ENCODE data around the gene TFDP1. TPM values are rescaled to one million over a fixed set of nuclear protein-coding genes. Genes with fewer than 3 reads are reported as not detected.

The TFDP1 gene
- total and polyA plus RNA-seq, 2 of the 4 experiments (the other 2 are of a cell fraction): 59.3 to 97.0 TPM

GRCh38 chr13:113616991-113617749 lies 32.6 kb downstream of the TFDP1 start:
- Histone ChIP-seq H2BK120ac (ENCODE audit: low read depth, low read length) (no peak overlapping the region), H3K4me2 (ENCODE audit: low read depth, low read length) (no peak overlapping the region), H3K27me3 (ENCODE audit: control insufficient read depth, insufficient read depth, low read length) (no peaks in the 10 kb centered on the region), H3K56ac (ENCODE audit: extremely low read depth, insufficient read depth, low read length) (no peak overlapping the region), H3K4me3 (ENCODE audit: insufficient read depth, low read depth, low read length) (no peak overlapping the region), H3K4me1 (ENCODE audit: control insufficient read depth, insufficient read depth, low read length) (peaks cover 13% of the 10 kb centered on the region), H3K27ac (ENCODE audit: insufficient read depth, low read length) (peak overlapping the region; percentile 30; the same call in 1 of the 2 replicates), H3K9ac (ENCODE audit: low read depth, low read length) (no peak overlapping the region), H4K8ac (ENCODE audit: low read depth in 2 of 2, low read length in 2 of 2) (no peak overlapping the region; a peak in 1 of 4 replicates), H2AK5ac (ENCODE audit: low read depth, low read length) (no peak overlapping the region), H2AFZ (replicated peaks; ENCODE audit: low read length, poor library complexity) (no peak overlapping the region), H2BK5ac (ENCODE audit: low read depth, low read length, poor library complexity, severe bottlenecking) (no peak overlapping the region), H3K9me1 (ENCODE audit: insufficient read depth, low read length) (peaks cover 24% of the 10 kb centered on the region), H4K5ac (ENCODE audit: low read depth, low read length) (no peak overlapping the region), H2BK20ac (ENCODE audit: low read depth, low read length) (no peak overlapping the region), H3K36me3 (ENCODE audit: control insufficient read depth, insufficient read depth, low read length) (peaks cover 12% of the 10 kb centered on the region), H3K79me1 (ENCODE audit: low read depth in 1 of 2, low read length in 2 of 2) (peaks cover 31 to 74% of the 10 kb centered on the region in 2 experiments), H3K9me3 (ENCODE audit: control insufficient read depth, insufficient read depth, low read length) (no peaks in the 10 kb centered on the region), H2AK9ac (replicated peaks; ENCODE audit: low read depth, low read length, poor library complexity) (no peak overlapping the region), H4K91ac (ENCODE audit: insufficient read depth, low read depth, low read length) (no peak overlapping the region), H3K14ac (replicated peaks; ENCODE audit: low read depth, low read length) (no peak overlapping the region), H3K18ac (ENCODE audit: low read depth, low read length) (no peak overlapping the region), H3K4ac (ENCODE audit: low read depth, low read length) (0 out of 2 replicates have a peak overlapping the region, but pooled peaks have one; percentile 37), H2BK15ac (ENCODE audit: low read depth, low read length) (no peak overlapping the region), H4K20me1 (ENCODE audit: insufficient read depth, low read length) (peaks cover 61% of the 10 kb centered on the region), H3K23ac (ENCODE audit: low read depth, low read length) (no peak overlapping the region)
- BruUV-seq (replicated peaks): no TSS peak
- POLR2A ChIA-PET (ENCODE audit: unreplicated experiment): no interaction called here
- dilution Hi-C loops (cut with HindIII; ENCODE audit: low sequenced_read_pairs, unreplicated experiment): no loop called here
- TF ChIP-seq MAFK (IDR thresholded peaks at IDR 0.05; ENCODE audit: low read depth, low read length) (no peak), MAZ (IDR thresholded peaks at IDR 0.05; ENCODE audit: borderline replicate concordance, low read depth, low read length) (no peak), POLR2A (IDR thresholded peaks at IDR 0.05; ENCODE audit: low read depth, low read length) (no peak), FOS (IDR thresholded peaks at IDR 0.05; ENCODE audit: low read depth, low read length) (no peak), USF2 (IDR thresholded peaks at IDR 0.05; ENCODE audit: low read depth, low read length) (no peak), ELK1 (IDR thresholded peaks at IDR 0.05; ENCODE audit: borderline replicate concordance, low read depth, low read length) (no peak), CEBPB (IDR thresholded peaks at IDR 0.05; ENCODE audit: low read depth, low read length) (no peak), BHLHE40 (IDR thresholded peaks at IDR 0.05; ENCODE audit: low read depth, low read length) (no peak), RCOR1 (IDR thresholded peaks at IDR 0.05; ENCODE audit: insufficient replicate concordance, low read length) (no peak), RFX5 (IDR thresholded peaks at IDR 0.05; ENCODE audit: low read depth, low read length) (no peak)
- CTCF ChIA-PET: no interaction called here
- in situ Hi-C loops (cut with MboI; ENCODE audit: low sequenced_read_pairs): no loop called here
- intact Hi-C loops (cut with micrococcal nuclease): no loop called here
- ATAC-seq (ENCODE audit: low read depth) (peak; percentile 69), DNase-seq (peak; percentile 72)
- 73% methylated on average over 8 of the region's 18 CpGs; no CpG with 5 or more reads in 1 of the 2 experiments for WGBS, 2 experiments (ENCODE audit: extremely low coverage in 2 of 2, insufficient read length in 1 of 2)
